ENCODE results near the gene PSMB9.

DNA sequence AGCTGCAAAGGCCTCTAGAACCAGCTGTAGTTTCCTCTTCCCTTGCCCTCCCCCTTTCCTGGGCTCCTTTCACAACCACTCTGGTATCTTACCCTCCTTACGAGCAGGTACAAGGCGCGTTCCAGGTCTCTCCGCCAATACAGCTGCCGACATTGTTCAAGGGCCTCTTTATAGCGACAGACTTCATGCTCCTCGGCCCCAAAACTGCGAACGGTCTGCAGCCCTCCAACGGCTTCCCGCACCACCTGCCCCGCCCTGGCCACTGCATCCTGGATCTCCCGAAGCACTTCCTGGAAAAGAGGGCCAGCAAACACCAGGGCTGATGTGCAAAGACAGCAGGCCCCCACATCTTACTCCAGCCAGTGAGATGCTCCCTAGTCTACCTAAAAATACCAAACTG, 21.5 kb upstream of the PSMB9 start:
- TF ChIP-seq TCF7L2 (IDR thresholded peaks at IDR 0.05; ENCODE audit: low read depth, low read length) (no peak), ELK3 (CRISPR knock-in tag; IDR thresholded peaks at IDR 0.05) (no peak), MAZ (CRISPR knock-in tag; conservative IDR thresholded peaks at IDR 0.05 in 1 of 2, IDR thresholded peaks at IDR 0.05 in 1 of 2) (no peak), POLR2A (conservative IDR thresholded peaks at IDR 0.05) (no peak), POLR2AphosphoS5 (IDR thresholded peaks at IDR 0.05; ENCODE audit: control insufficient read depth, insufficient read depth, low read depth, low read length) (no peak), EP300 (IDR thresholded peaks at IDR 0.05; ENCODE audit: low read length) (no peak), ZNF165 (CRISPR knock-in tag; IDR thresholded peaks at IDR 0.05; ENCODE audit: borderline replicate concordance) (no peak), USF1 (CRISPR knock-in tag; IDR thresholded peaks at IDR 0.05) (no peak)
- TF ChIP-seq, protein P1, sequence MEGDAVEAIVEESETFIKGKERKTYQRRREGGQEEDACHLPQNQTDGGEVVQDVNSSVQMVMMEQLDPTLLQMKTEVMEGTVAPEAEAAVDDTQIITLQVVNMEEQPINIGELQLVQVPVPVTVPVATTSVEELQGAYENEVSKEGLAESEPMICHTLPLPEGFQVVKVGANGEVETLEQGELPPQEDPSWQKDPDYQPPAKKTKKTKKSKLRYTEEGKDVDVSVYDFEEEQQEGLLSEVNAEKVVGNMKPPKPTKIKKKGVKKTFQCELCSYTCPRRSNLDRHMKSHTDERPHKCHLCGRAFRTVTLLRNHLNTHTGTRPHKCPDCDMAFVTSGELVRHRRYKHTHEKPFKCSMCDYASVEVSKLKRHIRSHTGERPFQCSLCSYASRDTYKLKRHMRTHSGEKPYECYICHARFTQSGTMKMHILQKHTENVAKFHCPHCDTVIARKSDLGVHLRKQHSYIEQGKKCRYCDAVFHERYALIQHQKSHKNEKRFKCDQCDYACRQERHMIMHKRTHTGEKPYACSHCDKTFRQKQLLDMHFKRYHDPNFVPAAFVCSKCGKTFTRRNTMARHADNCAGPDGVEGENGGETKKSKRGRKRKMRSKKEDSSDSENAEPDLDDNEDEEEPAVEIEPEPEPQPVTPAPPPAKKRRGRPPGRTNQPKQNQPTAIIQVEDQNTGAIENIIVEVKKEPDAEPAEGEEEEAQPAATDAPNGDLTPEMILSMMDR (IDR thresholded peaks at IDR 0.05 in 2 of 3, conservative IDR thresholded peaks at IDR 0.05 in 1 of 3; ENCODE audit: insufficient read depth in 2 of 3, low read depth in 1 of 3, low read length in 3 of 3), result no peak
- TF ChIP-seq, protein P2, sequence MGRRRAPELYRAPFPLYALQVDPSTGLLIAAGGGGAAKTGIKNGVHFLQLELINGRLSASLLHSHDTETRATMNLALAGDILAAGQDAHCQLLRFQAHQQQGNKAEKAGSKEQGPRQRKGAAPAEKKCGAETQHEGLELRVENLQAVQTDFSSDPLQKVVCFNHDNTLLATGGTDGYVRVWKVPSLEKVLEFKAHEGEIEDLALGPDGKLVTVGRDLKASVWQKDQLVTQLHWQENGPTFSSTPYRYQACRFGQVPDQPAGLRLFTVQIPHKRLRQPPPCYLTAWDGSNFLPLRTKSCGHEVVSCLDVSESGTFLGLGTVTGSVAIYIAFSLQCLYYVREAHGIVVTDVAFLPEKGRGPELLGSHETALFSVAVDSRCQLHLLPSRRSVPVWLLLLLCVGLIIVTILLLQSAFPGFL (CRISPR knock-in tag; IDR thresholded peaks at IDR 0.05), result no peak

All from K562 (cell line).